Trophoblast cell (in vitro differentiated cells and primary cell): ENCODE results near the gene RIMBP2.

Source experiments
- DNase-seq, 2 donors: peaks; one replicate each; pipeline ENCODE4 v3.0.0-alpha.2; 2016
- H2AFZ ChIP-seq: 2 replicates; pipeline ENCODE4 v1.6.1; 2013; ENCODE audit warnings: low read length, moderate library complexity, mild to moderate bottlenecking; ENCODE audit not compliant: insufficient read depth, poor library complexity
- H2AK5ac ChIP-seq: 2 replicates; pipeline ENCODE4 v1.6.1; 2013; ENCODE audit warnings: mild to moderate bottlenecking, low read length
- H2BK120ac ChIP-seq: 2 replicates; pipeline ENCODE4 v1.6.1; 2013; ENCODE audit warnings: low read length, mild to moderate bottlenecking, moderate library complexity; ENCODE audit not compliant: insufficient read depth, poor library complexity
- H2BK12ac ChIP-seq: 2 replicates; pipeline ENCODE4 v1.6.1; 2013; ENCODE audit warnings: mild to moderate bottlenecking, low read length, moderate library complexity
- H2BK5ac ChIP-seq: 2 replicates; pipeline ENCODE4 v1.6.1; 2013; ENCODE audit warnings: low read length, low read depth, moderate library complexity, mild to moderate bottlenecking; ENCODE audit not compliant: poor library complexity
- H3K14ac ChIP-seq: 2 replicates; pipeline ENCODE4 v1.6.1; 2013; ENCODE audit warnings: mild to moderate bottlenecking, low read length
- H3K18ac ChIP-seq: 2 replicates; pipeline ENCODE4 v1.6.1; 2013; ENCODE audit warnings: mild to moderate bottlenecking, low read length
- H3K23ac ChIP-seq: 2 replicates; pipeline ENCODE4 v1.6.1; 2013; ENCODE audit warnings: low read length
- H3K27ac ChIP-seq: 2 replicates; pipeline ENCODE4 v1.5.1; 2013; ENCODE audit warnings: low read depth, mild to moderate bottlenecking, inconsistent platforms, low read length, moderate library complexity
- H3K27me3 ChIP-seq: 2 replicates; pipeline ENCODE4 v1.6.1; 2013; ENCODE audit warnings: inconsistent platforms, mild to moderate bottlenecking, low read length, moderate library complexity; ENCODE audit not compliant: insufficient read depth
- H3K36me3 ChIP-seq, 2 experiments: 1 replicate in 1 of 2; 2 replicates in 1 of 2; pipeline ENCODE4 v1.6.1; 2013; ENCODE audit warnings: low read length in 2 of 2, mild to moderate bottlenecking in 2 of 2, moderate library complexity in 1 of 2; ENCODE audit not compliant: insufficient read depth in 2 of 2, control insufficient read depth in 1 of 2
- H3K4ac ChIP-seq: 2 replicates; pipeline ENCODE4 v1.6.1; 2013; ENCODE audit warnings: low read depth, mild to moderate bottlenecking, low read length, moderate library complexity
- H3K4me1 ChIP-seq, 2 experiments: 1 replicate in 1 of 2; 2 replicates in 1 of 2; pipeline ENCODE4 v1.6.1; 2013; ENCODE audit warnings: low read length in 2 of 2, mild to moderate bottlenecking in 2 of 2, moderate library complexity in 1 of 2; ENCODE audit not compliant: insufficient read depth in 2 of 2, control insufficient read depth in 1 of 2
- H3K4me2 ChIP-seq: 2 replicates; pipeline ENCODE4 v1.6.1; 2013; ENCODE audit warnings: inconsistent platforms, mild to moderate bottlenecking, low read length, moderate library complexity
- H3K4me3 ChIP-seq: 2 replicates; pipeline ENCODE4 v1.5.1; 2013; ENCODE audit warnings: mild to moderate bottlenecking, low read depth, low read length, inconsistent platforms
- H3K79me1 ChIP-seq: one replicate; pipeline ENCODE4 v1.6.1; 2013; ENCODE audit warnings: low read length
- H3K79me2 ChIP-seq: 2 replicates; pipeline ENCODE4 v1.6.1; 2013; ENCODE audit warnings: low read length, mild to moderate bottlenecking; ENCODE audit not compliant: control insufficient read depth, insufficient read depth, poor library complexity
- H3K9ac ChIP-seq: 2 replicates; pipeline ENCODE4 v1.6.1; 2013; ENCODE audit warnings: mild to moderate bottlenecking, low read length
- H3K9me3 ChIP-seq: 2 replicates; pipeline ENCODE4 v1.6.1; 2013; ENCODE audit warnings: low read depth, mild to moderate bottlenecking, control low read depth, inconsistent platforms, low read length; ENCODE audit not compliant: insufficient read depth
- H4K12ac ChIP-seq: 2 replicates; pipeline ENCODE4 v1.6.1; 2013; ENCODE audit warnings: low read depth, mild to moderate bottlenecking, low read length, moderate library complexity
- H4K8ac ChIP-seq: 2 replicates; pipeline ENCODE4 v1.6.1; 2013; ENCODE audit warnings: low read depth, mild to moderate bottlenecking, low read length, moderate library complexity
- H4K91ac ChIP-seq: one replicate; pipeline ENCODE4 v1.6.1; 2013; ENCODE audit warnings: low read depth, mild to moderate bottlenecking, low read length, moderate library complexity
- WGBS: extraction: QIAGEN DNeasy Blood & Tissue Kit; methylation state at CpG from one replicate; pipeline ENCODE4 v1.1.7; 2013; ENCODE audit warnings: missing lambda C conversion rate; ENCODE audit not compliant: insufficient read length, insufficient coverage; ENCODE audit errors: extremely low coverage; 5-methylcytosine and 5-hydroxymethylcytosine counted together

RIMBP2 gene

DNA sequence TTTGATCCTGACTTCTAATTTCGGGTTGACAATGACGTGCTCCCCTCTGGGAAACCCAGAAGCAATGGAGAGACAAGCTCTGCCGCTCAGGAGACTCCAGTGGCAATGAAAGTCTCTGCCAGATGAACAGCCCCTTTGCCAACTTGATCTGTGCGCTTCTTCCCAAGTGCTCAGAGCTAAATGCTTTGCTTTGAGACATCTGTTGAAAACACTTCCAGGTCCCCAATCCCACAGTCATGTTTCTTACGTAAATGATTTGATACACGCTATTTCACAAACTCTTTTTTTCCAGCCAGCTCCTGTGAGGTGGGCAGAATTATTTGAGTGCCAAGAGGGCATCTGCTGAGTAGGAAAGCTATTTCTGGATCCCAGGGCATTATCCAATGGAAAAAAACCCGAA, 147.6 kb downstream of the RIMBP2 start:
- H3K27ac ChIP-seq, result no peak overlapping the region
- no CpG with 5 or more reads among the region's 7 CpGs for WGBS
- H3K4ac ChIP-seq, result no peak overlapping the region
- H3K18ac ChIP-seq, result no peak overlapping the region
- no peak overlapping the region for H2BK12ac ChIP-seq
- no peak overlapping the region for H2BK120ac ChIP-seq
- no peaks in the 10 kb centered on the region for H3K4me1 ChIP-seq
- no peak for DNase-seq
- no peaks in the 10 kb centered on the region for H3K79me1 ChIP-seq
- no peak overlapping the region for H4K8ac ChIP-seq
- no peak overlapping the region for H2AFZ ChIP-seq
- no peak overlapping the region for H4K91ac ChIP-seq
- H3K79me2 ChIP-seq, result no peaks in the 10 kb centered on the region
- no peak overlapping the region for H2BK5ac ChIP-seq
- H3K4me3 ChIP-seq, result no peak overlapping the region
- no peak overlapping the region for H3K14ac ChIP-seq
- H3K4me2 ChIP-seq, result no peak overlapping the region
- H3K23ac ChIP-seq, result no peak overlapping the region
- H3K27me3 ChIP-seq, result no peaks in the 10 kb centered on the region
- no peak overlapping the region for H2AK5ac ChIP-seq
- no peak overlapping the region for H4K12ac ChIP-seq
- H3K36me3 ChIP-seq, result no peaks in the 10 kb centered on the region
- peaks cover 8% of the 10 kb centered on the region for H3K9me3 ChIP-seq
- H3K9ac ChIP-seq, result no peak overlapping the region

DNA sequence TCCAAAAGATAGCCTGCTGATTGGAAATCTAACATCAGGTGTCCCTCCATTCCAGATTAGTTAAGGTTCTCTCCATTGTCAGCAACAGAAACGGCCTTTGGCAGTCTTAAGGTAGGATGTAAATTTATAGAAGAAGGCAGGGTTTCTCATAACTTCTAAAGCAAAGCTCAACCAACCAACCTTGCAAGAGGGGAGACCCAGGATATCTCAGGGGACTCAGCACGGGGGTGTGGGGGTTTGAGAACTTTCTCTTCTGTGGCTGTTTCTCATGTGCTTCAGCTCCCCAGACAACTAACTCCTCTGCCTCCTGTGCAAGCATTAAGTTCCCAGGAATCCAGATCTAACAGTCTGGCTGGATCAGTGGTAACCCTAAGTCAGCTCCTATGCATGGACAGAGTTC, 148.1 kb downstream of the RIMBP2 start:
- Histone ChIP-seq H3K4me2 (no peak overlapping the region), H2AFZ (no peak overlapping the region), H4K12ac (no peak overlapping the region), H3K4me1 (no peaks in the 10 kb centered on the region), H3K23ac (no peak overlapping the region), H3K27ac (no peak overlapping the region), H3K36me3 (no peaks in the 10 kb centered on the region), H2BK5ac (no peak overlapping the region), H3K4ac (no peak overlapping the region), H2AK5ac (no peak overlapping the region), H2BK12ac (no peak overlapping the region), H3K79me1 (no peaks in the 10 kb centered on the region), H3K9ac (no peak overlapping the region), H3K14ac (no peak overlapping the region), H3K27me3 (no peaks in the 10 kb centered on the region), H4K91ac (no peak overlapping the region), H3K4me3 (no peak overlapping the region), H3K79me2 (no peaks in the 10 kb centered on the region), H3K9me3 (peaks cover 7% of the 10 kb centered on the region), H2BK120ac (no peak overlapping the region), H4K8ac (no peak overlapping the region), H3K18ac (no peak overlapping the region)
- WGBS, result no CpG with 5 or more reads among the region's 2 CpGs
- DNase-seq, result no peak

DNA sequence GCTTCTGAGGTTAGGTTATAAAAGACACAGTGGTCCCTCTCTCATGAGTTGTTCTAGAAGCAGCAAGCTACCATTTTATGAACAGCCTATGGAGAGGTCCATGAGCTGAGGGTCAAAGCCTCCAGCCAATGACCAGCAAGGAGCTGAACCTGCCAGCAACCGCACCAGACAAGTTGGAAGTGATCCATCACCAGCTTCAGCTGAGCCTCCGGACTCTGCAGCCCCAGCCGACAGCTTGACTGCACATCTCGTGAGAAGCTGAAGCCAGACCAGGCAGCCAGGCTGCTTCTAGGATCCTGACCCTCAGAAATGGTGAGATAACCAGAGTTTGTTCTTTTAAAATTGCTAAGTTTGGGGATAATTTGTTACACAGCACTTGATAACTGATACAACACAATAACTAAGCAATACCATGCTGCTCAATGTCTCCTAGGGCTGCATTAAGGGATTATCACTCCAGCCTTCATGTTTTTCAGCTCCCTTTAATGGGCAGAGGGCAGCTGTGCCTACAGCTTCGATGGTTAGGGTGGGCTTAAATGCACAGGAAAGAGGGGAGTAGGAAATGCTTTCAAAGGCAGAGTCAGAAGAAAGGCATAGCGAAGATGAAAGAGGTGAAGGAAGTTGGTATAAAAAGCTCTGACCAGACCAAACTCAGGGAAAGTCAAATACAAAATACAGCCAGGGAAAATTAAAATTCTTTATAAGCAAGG, 149.5 kb downstream of the RIMBP2 start:
- Histone ChIP-seq H2AK5ac (no peak overlapping the region), H3K27me3 (no peaks in the 10 kb centered on the region), H2BK5ac (no peak overlapping the region), H3K14ac (no peak overlapping the region), H2BK12ac (no peak overlapping the region), H4K8ac (no peak overlapping the region), H2AFZ (no peak overlapping the region), H3K27ac (no peak overlapping the region), H3K36me3 (no peaks in the 10 kb centered on the region), H3K18ac (no peak overlapping the region), H3K4me3 (no peak overlapping the region), H2BK120ac (no peak overlapping the region), H3K79me2 (no peaks in the 10 kb centered on the region), H3K9me3 (peaks cover 7% of the 10 kb centered on the region), H3K4ac (no peak overlapping the region), H3K79me1 (no peaks in the 10 kb centered on the region), H3K9ac (no peak overlapping the region), H3K4me1 (no peaks in the 10 kb centered on the region), H4K91ac (no peak overlapping the region), H3K4me2 (no peak overlapping the region), H4K12ac (no peak overlapping the region), H3K23ac (no peak overlapping the region)
- no peak for DNase-seq
- WGBS, result no CpG with 5 or more reads among the region's 6 CpGs

DNA sequence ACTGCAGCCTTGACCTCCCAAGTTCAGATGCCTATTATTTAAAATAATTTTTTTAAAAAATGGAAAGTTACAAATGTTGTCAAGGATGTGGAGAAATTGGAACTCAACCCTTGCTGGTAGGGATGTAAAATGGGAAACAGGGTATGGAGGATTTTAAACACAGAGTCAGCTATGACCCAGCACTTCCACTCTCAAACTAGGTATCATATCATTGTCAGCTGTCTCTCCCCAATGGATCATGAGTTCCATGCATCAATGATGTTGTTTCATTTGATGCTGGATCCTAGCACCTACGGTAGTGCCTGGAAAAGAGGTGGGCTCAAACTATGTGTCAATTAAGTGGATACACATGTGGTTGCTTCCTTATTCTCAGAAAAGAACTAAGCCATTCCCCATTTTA, 150.9 kb downstream of the RIMBP2 start:
- Histone ChIP-seq H2BK12ac (no peak overlapping the region), H3K23ac (no peak overlapping the region), H2AK5ac (no peak overlapping the region), H4K12ac (no peak overlapping the region), H3K14ac (no peak overlapping the region), H3K27me3 (no peaks in the 10 kb centered on the region), H4K8ac (no peak overlapping the region), H3K79me2 (no peaks in the 10 kb centered on the region), H3K4me1 (no peaks in the 10 kb centered on the region), H3K18ac (no peak overlapping the region), H3K9me3 (peaks cover 7% of the 10 kb centered on the region), H3K4ac (no peak overlapping the region), H3K9ac (no peak overlapping the region), H2BK120ac (no peak overlapping the region), H3K4me3 (no peak overlapping the region), H2BK5ac (no peak overlapping the region), H3K27ac (no peak overlapping the region), H3K4me2 (no peak overlapping the region), H3K79me1 (no peaks in the 10 kb centered on the region), H3K36me3 (no peaks in the 10 kb centered on the region), H4K91ac (no peak overlapping the region), H2AFZ (no peak overlapping the region)
- no peak for DNase-seq
- WGBS, result no CpG with 5 or more reads among the region's 1 CpG
